IMR-90 (cell line): ENCODE data around the gene WNT4. TPM values are rescaled to one million over a fixed set of nuclear protein-coding genes. Genes with fewer than 3 reads are reported as not detected.
A peak's percentile ranks its signal among the peaks of the same experiment; 100 is the strongest.

Experiments used
- ATAC-seq: fragments of 200-7000 bp; cut with Tn5 transposase; 2 replicates; pipeline ENCODE4 v1.9.1; 2020; ENCODE audit warnings: low read depth, mild to moderate bottlenecking, moderate library complexity
- BruUV-seq: library from RNA; stranded (reverse); fragments of 400-500 nt; replicated peaks from 2 replicates; lab custom pipeline; 2021; lab: Mats Ljungman, UMichigan
- CTCF ChIA-PET: fragments of 300-600 bp; formaldehyde crosslinking; extraction: SDS; loops from one replicate; lab custom pipeline; 2021; ENCODE audit warnings: antibody characterized with exemption; lab: Yijun Ruan, JAX
- POLR2A ChIA-PET: fragments of 300-600 bp; sonication (Branson Sonifier 250); formaldehyde crosslinking; loops from one replicate; lab custom pipeline; 2022; ENCODE audit warnings: antibody characterized with exemption; ENCODE audit not compliant: unreplicated experiment; lab: Charles Lee
- DNase-seq: peaks from one replicate; pipeline ENCODE4 v3.0.0; 2013
- H2AFZ ChIP-seq: replicated peaks from 2 replicates; pipeline ENCODE3; 2013; ENCODE audit warnings: low read length, mild to moderate bottlenecking; ENCODE audit not compliant: poor library complexity
- H2AK5ac ChIP-seq: 2 replicates; pipeline ENCODE4 v1.6.1; 2013; ENCODE audit warnings: low read depth, low read length, inconsistent platforms
- H2AK9ac ChIP-seq: replicated peaks from 2 replicates; pipeline ENCODE3; 2013; ENCODE audit warnings: mild to moderate bottlenecking, low read depth, low read length, moderate library complexity; ENCODE audit not compliant: poor library complexity
- H2BK120ac ChIP-seq: 2 replicates; pipeline ENCODE4 v1.6.1; 2013; ENCODE audit warnings: low read depth, low read length, inconsistent platforms
- H2BK15ac ChIP-seq: 3 replicates; pipeline ENCODE4 v1.6.1; 2013; ENCODE audit warnings: low read depth, low read length, inconsistent platforms
- H2BK20ac ChIP-seq: 2 replicates; pipeline ENCODE4 v1.6.1; 2013; ENCODE audit warnings: low read depth, mild to moderate bottlenecking, inconsistent platforms, low read length, moderate library complexity
- H2BK5ac ChIP-seq: 2 replicates; pipeline ENCODE4 v1.6.1; 2013; ENCODE audit warnings: mild to moderate bottlenecking, low read depth, low read length, inconsistent platforms; ENCODE audit not compliant: poor library complexity, severe bottlenecking
- H3K14ac ChIP-seq: replicated peaks from 2 replicates; pipeline ENCODE4 v1.6.1; 2013; ENCODE audit warnings: low read depth, low read length, inconsistent platforms
- H3K18ac ChIP-seq: 2 replicates; pipeline ENCODE4 v1.6.1; 2013; ENCODE audit warnings: low read depth, low read length, control low read depth
- H3K23ac ChIP-seq: 2 replicates; pipeline ENCODE4 v1.6.1; 2013; ENCODE audit warnings: low read depth, low read length, inconsistent platforms
- H3K27ac ChIP-seq: 2 replicates; pipeline ENCODE4 v1.5.1; 2013; ENCODE audit warnings: mild to moderate bottlenecking, control low read depth, low read length; ENCODE audit not compliant: insufficient read depth
- H3K27me3 ChIP-seq: 2 replicates; pipeline ENCODE4 v1.6.1; 2013; ENCODE audit warnings: low read length; ENCODE audit not compliant: control insufficient read depth, insufficient read depth
- H3K36me3 ChIP-seq: 2 replicates; pipeline ENCODE4 v1.6.1; 2013; ENCODE audit warnings: low read length, mixed read lengths; ENCODE audit not compliant: control insufficient read depth, insufficient read depth
- H3K4ac ChIP-seq: 2 replicates; pipeline ENCODE4 v1.6.1; 2013; ENCODE audit warnings: low read depth, low read length, inconsistent platforms
- H3K4me1 ChIP-seq: 2 replicates; pipeline ENCODE4 v1.6.1; 2013; ENCODE audit warnings: low read length, mixed read lengths; ENCODE audit not compliant: control insufficient read depth, insufficient read depth
- H3K4me2 ChIP-seq: 2 replicates; pipeline ENCODE4 v1.6.1; 2013; ENCODE audit warnings: low read depth, mild to moderate bottlenecking, control low read depth, low read length, moderate library complexity
- H3K4me3 ChIP-seq: 2 replicates; pipeline ENCODE4 v1.5.1; 2013; ENCODE audit warnings: low read depth, mild to moderate bottlenecking, control low read depth, low read length, moderate library complexity; ENCODE audit not compliant: insufficient read depth
- H3K56ac ChIP-seq: 2 replicates; pipeline ENCODE4 v1.6.1; 2013; ENCODE audit warnings: low read length, inconsistent platforms; ENCODE audit not compliant: insufficient read depth; ENCODE audit errors: extremely low read depth
- H3K79me1 ChIP-seq, 2 experiments: 2 replicates each; pipeline ENCODE4 v1.6.1; 2013; ENCODE audit warnings: low read length in 2 of 2, inconsistent platforms in 1 of 2, low read depth in 1 of 2
- H3K9ac ChIP-seq: 2 replicates; pipeline ENCODE4 v1.6.1; 2013; ENCODE audit warnings: low read depth, low read length, control low read depth
- H3K9me1 ChIP-seq: 2 replicates; pipeline ENCODE4 v1.6.1; 2013; ENCODE audit warnings: low read length, inconsistent platforms; ENCODE audit not compliant: insufficient read depth
- H3K9me3 ChIP-seq: 2 replicates; pipeline ENCODE4 v1.6.1; 2013; ENCODE audit warnings: low read length; ENCODE audit not compliant: control insufficient read depth, insufficient read depth
- H4K20me1 ChIP-seq: 2 replicates; pipeline ENCODE4 v1.6.1; 2013; ENCODE audit warnings: low read length, inconsistent platforms; ENCODE audit not compliant: insufficient read depth
- H4K5ac ChIP-seq: 2 replicates; pipeline ENCODE4 v1.6.1; 2013; ENCODE audit warnings: mild to moderate bottlenecking, low read depth, low read length, control low read depth
- H4K8ac ChIP-seq, 2 experiments: 2 replicates each; pipeline ENCODE4 v1.6.1; 2013; ENCODE audit warnings: low read depth in 2 of 2, low read length in 2 of 2, control low read depth in 1 of 2, inconsistent platforms in 1 of 2
- H4K91ac ChIP-seq: 2 replicates; pipeline ENCODE4 v1.6.1; 2013; ENCODE audit warnings: low read depth, low read length, inconsistent platforms; ENCODE audit not compliant: insufficient read depth
- BHLHE40 ChIP-seq: fragments of 150-350 bp; IDR thresholded peaks from 2 replicates; pipeline ENCODE4 v1.6.1; 2016; ENCODE audit warnings: mild to moderate bottlenecking, low read depth, low read length
- CEBPB ChIP-seq: IDR thresholded peaks from 2 replicates; pipeline ENCODE4 v1.6.1; 2012; ENCODE audit warnings: low read depth, low read length, improper control_type of control experiment
- CHD1 ChIP-seq: IDR thresholded peaks from 2 replicates; pipeline ENCODE4 v1.6.1; 2012; ENCODE audit warnings: low read depth, low read length, improper control_type of control experiment
- CTCF ChIP-seq: conservative IDR thresholded peaks from 2 replicates; pipeline ENCODE4 v1.5.1; 2012; ENCODE audit warnings: mild to moderate bottlenecking, low read depth, low read length, improper control_type of control experiment
- ELK1 ChIP-seq: fragments of 150-350 bp; IDR thresholded peaks from 2 replicates; pipeline ENCODE4 v1.6.1; 2016; ENCODE audit warnings: low read depth, mild to moderate bottlenecking, low read length, moderate library complexity, borderline replicate concordance
- FOS ChIP-seq: fragments of 150-350 bp; IDR thresholded peaks from 2 replicates; pipeline ENCODE4 v1.6.1; 2016; ENCODE audit warnings: low read depth, low read length
- MAFK ChIP-seq: IDR thresholded peaks from 2 replicates; pipeline ENCODE4 v1.6.1; 2012; ENCODE audit warnings: low read depth, low read length, improper control_type of control experiment
- MAZ ChIP-seq: IDR thresholded peaks from 2 replicates; pipeline ENCODE4 v1.6.1; 2012; ENCODE audit warnings: low read depth, mild to moderate bottlenecking, low read length, improper control_type of control experiment, moderate library complexity, borderline replicate concordance
- MXI1 ChIP-seq: IDR thresholded peaks from 2 replicates; pipeline ENCODE4 v1.6.1; 2012; ENCODE audit warnings: low read depth, mild to moderate bottlenecking, low read length, moderate library complexity, borderline replicate concordance
- NFE2L2 ChIP-seq: fragments of 150-350 bp; IDR thresholded peaks from 2 replicates; pipeline ENCODE4 v1.6.1; 2016; ENCODE audit warnings: low read depth, mild to moderate bottlenecking, low read length
- POLR2A ChIP-seq: IDR thresholded peaks from 2 replicates; pipeline ENCODE4 v1.6.1; 2012; ENCODE audit warnings: mild to moderate bottlenecking, low read depth, low read length
- RAD21 ChIP-seq: IDR thresholded peaks from 2 replicates; pipeline ENCODE4 v1.6.1; 2012; ENCODE audit warnings: low read length, improper control_type of control experiment
- RCOR1 ChIP-seq: IDR thresholded peaks from 2 replicates; pipeline ENCODE4 v1.6.1; 2012; ENCODE audit warnings: mild to moderate bottlenecking, low read length, improper control_type of control experiment; ENCODE audit not compliant: insufficient replicate concordance
- RFX5 ChIP-seq: IDR thresholded peaks from 2 replicates; pipeline ENCODE4 v1.8.0; 2012; ENCODE audit warnings: low read depth, mild to moderate bottlenecking, low read length, moderate library complexity
- SMC3 ChIP-seq: fragments of 150-350 bp; IDR thresholded peaks from 2 replicates; pipeline ENCODE4 v1.6.1; 2016; ENCODE audit warnings: low read depth, mild to moderate bottlenecking, antibody characterized with exemption, low read length, moderate library complexity
- USF2 ChIP-seq: fragments of 150-350 bp; IDR thresholded peaks from 2 replicates; pipeline ENCODE4 v1.6.1; 2017; ENCODE audit warnings: mild to moderate bottlenecking, antibody characterized with exemption, low read length, low read depth
- WGBS, 2 experiments: methylation state at CpG; one replicate each; pipeline versions ENCODE4 v1.1.5 to v1.1.7; 2013; ENCODE audit warnings: missing lambda C conversion rate in 2 of 2; ENCODE audit not compliant: insufficient read length in 1 of 2; ENCODE audit errors: extremely low coverage in 2 of 2; 5-methylcytosine and 5-hydroxymethylcytosine counted together
- dilution Hi-C: fragments of 300-500 bp; cut with HindIII; formaldehyde crosslinking; loops from one replicate; pipeline ENCODE4 v1.14.3; 2018; ENCODE audit warnings: low sequenced_read_pairs; ENCODE audit not compliant: unreplicated experiment
- in situ Hi-C: fragments of 300-500 bp; cut with MboI; formaldehyde crosslinking; loops from 3 replicates; pipeline ENCODE4 v1.14.3; 2019; ENCODE audit warnings: low sequenced_read_pairs, inconsistent platforms, mixed read lengths
- intact Hi-C: fragments of 100-400 bp; cut with micrococcal nuclease; formaldehyde crosslinking; loops from 2 replicates; pipeline ENCODE4 v1.10.0; 2022
- polyA plus RNA-seq, 3 experiments: library from polyadenylated mRNA; depleted of rRNA; stranded (reverse); fragments of >200 nt; gene quantifications; 2 replicates each; pipeline ENCODE4 v1.2.3, GENCODE V29; 2012; ENCODE audit warnings: low replicate concordance in 1 of 3
- total RNA-seq: library from RNA; depleted of rRNA; stranded (reverse); fragments of >200 nt; gene quantifications from 2 replicates; pipeline ENCODE4 v1.2.3, GENCODE V29; 2012

Gene WNT4
- total and polyA plus RNA-seq, 2 of the 4 experiments (the other 2 are of a cell fraction) = not detected

- H4K8ac ChIP-seq = no peak overlapping the region
- no peaks in the 10 kb centered on the region for H3K9me3 ChIP-seq
- no peak overlapping the region for H3K4ac ChIP-seq
- H2BK5ac ChIP-seq = no peak overlapping the region
- H3K56ac ChIP-seq = no peak overlapping the region
- H3K4me1 ChIP-seq = peaks cover 6% of the 10 kb centered on the region
- DNase-seq (peak; percentile 16), ATAC-seq (peak; percentile 19)
- H2BK15ac ChIP-seq = no peak overlapping the region
- CTCF ChIA-PET = no interaction called here
- in situ Hi-C loops = no loop called here
- WGBS, 2 experiments = 35% methylated on average over 5 of the region's 16 CpGs; no CpG with 5 or more reads in 1 of the 2 experiments
- peak overlapping the region; percentile 39; the same call in 1 of the 2 replicates for H3K4me2 ChIP-seq
- H2AK5ac ChIP-seq = no peak overlapping the region
- intact Hi-C loops = no loop called here
- no peak overlapping the region for H2BK20ac ChIP-seq
- H3K14ac ChIP-seq = no peak overlapping the region
- H4K20me1 ChIP-seq = peaks cover 36% of the 10 kb centered on the region
- peak overlapping the region; percentile 62 for H2AK9ac ChIP-seq
- no peak overlapping the region for H4K5ac ChIP-seq
- H3K27me3 ChIP-seq = peaks cover 49% of the 10 kb centered on the region
- peak overlapping the region; percentile 49 for H2AFZ ChIP-seq
- POLR2A ChIA-PET = no interaction called here
- BruUV-seq = no TSS peak
- H3K9me1 ChIP-seq = peaks cover 4% of the 10 kb centered on the region; the same call in 1 of the 2 replicates
- no peak overlapping the region for H3K4me3 ChIP-seq
- no peak overlapping the region for H3K27ac ChIP-seq
- H4K91ac ChIP-seq = no peak overlapping the region
- no peak overlapping the region for H3K9ac ChIP-seq
- no peak overlapping the region for H2BK120ac ChIP-seq
- no peaks in the 10 kb centered on the region for H3K36me3 ChIP-seq
- H3K23ac ChIP-seq = no peak overlapping the region
- H3K79me1 ChIP-seq = no peaks in the 10 kb centered on the region
- TF ChIP-seq POLR2A (no peak), CHD1 (no peak), CTCF (no peak), MAFK (no peak), MAZ (no peak), SMC3 (no peak), MXI1 (no peak), BHLHE40 (no peak), FOS (no peak), RAD21 (no peak), ELK1 (no peak), USF2 (no peak), RCOR1 (no peak), NFE2L2 (no peak), CEBPB (no peak), RFX5 (no peak)
- H3K18ac ChIP-seq = no peak overlapping the region
- dilution Hi-C loops = no loop called here
These were observed 5.7 kb downstream of the WNT4 start for GRCh38 chr1:22137004-22137720.
